Esophagus muscularis mucosa (tissue), 4 donors: ENCODE measurements around the gene SLX4. TPM values are rescaled to one million over a fixed set of nuclear protein-coding genes. Genes with fewer than 3 reads are reported as not detected.

ENCODE experiments used
- DNase-seq: peaks from one replicate; pipeline ENCODE4 v3.0.0-alpha.2; 2017; ENCODE audit errors: extremely low spot score
- H3K27ac ChIP-seq, 4 donors: fragments of 200-600 bp; sonication (generic); replicated peaks in 1 of 4; 1 replicate in 3 of 4; 2 replicates in 1 of 4; pipeline ENCODE4 v1.5.1; 2016 to 2019; ENCODE audit warnings: mild to moderate bottlenecking in 1 of 4
- H3K27me3 ChIP-seq, 4 donors: fragments of 200-600 bp; sonication (generic); one replicate each; pipeline versions ENCODE4 v1.5.1 to v1.6.0; 2016 to 2019
- H3K36me3 ChIP-seq, 4 donors: fragments of 200-600 bp; sonication (generic); one replicate each; pipeline ENCODE4 v1.5.1; 2016 to 2019
- H3K4me1 ChIP-seq, 4 donors: fragments of 200-600 bp; sonication (generic); one replicate each; pipeline ENCODE4 v1.5.1; 2016 to 2019
- H3K4me3 ChIP-seq, 4 donors: fragments of 200-600 bp; sonication (generic); 1 replicate in 2 of 4; 2 replicates in 2 of 4; pipeline ENCODE4 v1.5.1; 2016 to 2019; ENCODE audit warnings: mild to moderate bottlenecking in 4 of 4, moderate library complexity in 1 of 4
- H3K9me3 ChIP-seq, 4 donors: fragments of 200-600 bp; sonication (generic); 1 replicate in 3 of 4; 2 replicates in 1 of 4; pipeline ENCODE4 v1.5.1; 2016 to 2019
- CTCF ChIP-seq, 3 experiments: fragments of 200-600 bp in 2 of 3; fragments of 450-650 bp in 1 of 3; sonication (generic) in 2 of 3; IDR thresholded peaks; one replicate each; pipeline ENCODE4 v1.5.1; 2017 to 2019; ENCODE audit warnings: antibody characterized with exemption in 3 of 3, mild to moderate bottlenecking in 2 of 3, moderate library complexity in 1 of 3
- EP300 ChIP-seq: sonication (generic); formaldehyde crosslinking; IDR thresholded peaks from one replicate; pipeline ENCODE4 v1.6.1; 2017; ENCODE audit warnings: antibody characterized with exemption
- POLR2A ChIP-seq: fragments of 450-650 bp; IDR thresholded peaks from one replicate; pipeline ENCODE4 v1.6.1; 2017; ENCODE audit warnings: antibody characterized with exemption, moderate library complexity, mild to moderate bottlenecking, low read depth
- POLR2AphosphoS5 ChIP-seq, 2 donors: sonication (generic); formaldehyde crosslinking; IDR thresholded peaks; one replicate each; pipeline ENCODE4 v1.6.1; 2017; ENCODE audit warnings: antibody characterized with exemption in 2 of 2
- WGBS: methylation state at CpG from one replicate; pipeline ENCODE4 v1.1.5; 2018; 5-methylcytosine and 5-hydroxymethylcytosine counted together
- intact Hi-C: fragments of 100-400 bp; cut with DNase I; formaldehyde crosslinking; loops from one replicate; pipeline ENCODE4 v1.15.1; 2023
- total RNA-seq, 4 donors: library from RNA; depleted of rRNA; stranded (reverse); fragments of >200 nt; gene quantifications; one replicate each; pipeline versions ENCODE4 v1.1.0 to v1.2.1, GENCODE V29; 2016

The SLX4 gene
- total RNA-seq, 4 donors from 2014 or later: 3.0 to 5.8 (median 3.9) TPM

DNA sequence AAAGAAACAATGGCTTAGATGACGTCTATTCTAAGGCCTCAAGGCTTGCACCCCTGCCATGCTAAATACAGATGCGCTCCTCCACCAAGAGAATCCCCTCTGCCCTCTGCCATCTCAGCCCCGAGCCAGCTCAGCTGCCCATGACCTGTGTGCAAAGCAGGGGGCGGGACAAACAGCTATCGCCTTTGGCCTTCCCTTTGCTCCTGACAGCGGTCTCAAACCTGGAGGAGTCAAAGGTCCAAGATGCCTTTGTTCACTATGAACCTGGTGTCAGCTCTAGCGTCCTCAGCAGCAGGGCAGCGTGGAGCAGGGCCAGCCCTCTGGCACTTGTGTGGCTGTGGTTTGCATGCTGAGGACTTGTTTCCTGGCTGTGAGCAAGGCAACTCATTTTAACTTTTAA lies 12.3 kb downstream of the SLX4 start:
- Histone ChIP-seq H3K27me3 (no peaks in the 10 kb centered on the region), H3K4me3 (no peak overlapping the region), H3K36me3 (peaks cover 10 to 81% (median 42%) of the 10 kb centered on the region in 4 donors), H3K27ac (no peak overlapping the region), H3K9me3 (no peaks in the 10 kb centered on the region), H3K4me1 (no peaks in the 10 kb centered on the region)
- intact Hi-C loops: no loop called here
- TF ChIP-seq CTCF (IDR thresholded peaks at IDR 0.05) (no peak), POLR2AphosphoS5 (IDR thresholded peaks at IDR 0.05) (no peak), EP300 (no peak), POLR2A (no peak)
- 92% methylated on average over 6 of the region's 8 CpGs for WGBS
- DNase-seq: no peak

- H3K9me3 ChIP-seq: no peaks in the 10 kb centered on the region
- peaks cover 10 to 77% (median 37%) of the 10 kb centered on the region in 4 donors for H3K36me3 ChIP-seq
- no peak overlapping the region for H3K27ac ChIP-seq
- no peaks in the 10 kb centered on the region for H3K4me1 ChIP-seq
- WGBS: 96% methylated on average over 5 of the region's 12 CpGs
- H3K27me3 ChIP-seq: no peaks in the 10 kb centered on the region
- intact Hi-C loops: no loop called here
- no peak for DNase-seq
- H3K4me3 ChIP-seq: no peak overlapping the region
- TF ChIP-seq CTCF (IDR thresholded peaks at IDR 0.05): no peak
- TF ChIP-seq EP300: no peak
- TF ChIP-seq POLR2A: no peak
- TF ChIP-seq POLR2AphosphoS5 (IDR thresholded peaks at IDR 0.05): no peak
Observed at GRCh38 chr16:3598236-3598635, 13.2 kb downstream of the SLX4 start.

DNA sequence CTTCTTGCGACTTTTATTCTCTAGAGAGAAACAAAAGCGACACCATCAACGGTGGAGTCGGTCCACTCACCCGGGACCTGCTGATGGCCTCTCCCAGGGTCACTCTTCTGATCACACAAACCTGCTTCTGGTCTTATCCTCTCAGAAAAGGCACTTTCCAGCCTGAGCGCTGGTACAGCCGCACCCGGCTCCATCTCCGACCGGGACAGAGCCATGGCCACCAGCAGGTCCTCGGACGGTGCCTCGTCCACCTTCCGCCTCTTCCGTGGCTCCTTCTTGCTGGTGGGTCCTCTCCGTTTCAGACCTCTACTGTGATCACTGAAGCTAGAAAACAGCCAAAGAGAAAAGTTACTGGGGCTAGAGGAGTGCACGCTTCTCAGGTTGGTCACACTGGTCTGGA lies 13.7 kb downstream of the SLX4 start:
- H3K36me3 ChIP-seq: peaks cover 10 to 75% (median 34%) of the 10 kb centered on the region in 4 donors
- no peaks in the 10 kb centered on the region for H3K9me3 ChIP-seq
- H3K4me1 ChIP-seq: no peaks in the 10 kb centered on the region
- no peak overlapping the region for H3K27ac ChIP-seq
- no peak overlapping the region for H3K4me3 ChIP-seq
- no peak for DNase-seq
- H3K27me3 ChIP-seq: no peaks in the 10 kb centered on the region
- no peak for TF ChIP-seq POLR2AphosphoS5 (IDR thresholded peaks at IDR 0.05)
- no peak for TF ChIP-seq POLR2A
- no peak for TF ChIP-seq CTCF (IDR thresholded peaks at IDR 0.05)
- no peak for TF ChIP-seq EP300
- intact Hi-C loops: no loop called here
- 94% methylated on average over 17 of the region's 17 CpGs for WGBS

DNA sequence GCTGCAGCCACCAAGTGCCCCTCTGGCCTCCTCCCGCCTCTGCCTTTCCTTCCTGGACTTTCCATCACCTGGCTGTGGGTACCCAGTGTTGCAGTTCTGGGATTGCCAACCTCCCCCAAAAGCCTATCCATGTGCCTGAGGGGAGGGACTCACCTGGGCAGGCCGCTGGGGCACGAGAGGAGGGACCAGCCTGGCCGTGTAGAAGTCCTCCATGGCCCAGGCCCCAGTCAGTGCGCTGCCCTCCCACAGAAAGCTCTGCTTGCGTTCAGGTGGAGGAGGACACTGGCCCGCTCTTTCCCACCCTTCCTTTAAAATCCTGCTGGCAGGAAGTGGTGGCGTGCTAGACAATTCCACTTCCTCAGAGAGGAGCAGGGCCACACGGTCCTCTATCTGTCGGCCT lies 14.2 kb downstream of the SLX4 start:
- no peak overlapping the region for H3K27ac ChIP-seq
- H3K4me3 ChIP-seq: no peak overlapping the region
- intact Hi-C loops: no loop called here
- DNase-seq: no peak
- H3K9me3 ChIP-seq: no peaks in the 10 kb centered on the region
- H3K4me1 ChIP-seq: no peaks in the 10 kb centered on the region
- H3K27me3 ChIP-seq: no peaks in the 10 kb centered on the region
- TF ChIP-seq EP300: no peak
- TF ChIP-seq POLR2AphosphoS5 (IDR thresholded peaks at IDR 0.05): no peak
- no peak for TF ChIP-seq POLR2A
- no peak for TF ChIP-seq CTCF (IDR thresholded peaks at IDR 0.05)
- H3K36me3 ChIP-seq: peaks cover 10 to 75% (median 32%) of the 10 kb centered on the region in 4 donors
- WGBS: 84% methylated on average over 7 of the region's 10 CpGs
